H1 (cell line): ENCODE data around the gene CDK5R1. TPM values are rescaled to one million over a fixed set of nuclear protein-coding genes. Genes with fewer than 3 reads are reported as not detected.

ENCODE experiments used
- CTCF ChIA-PET: fragments of 300-600 bp; sonication (Branson Sonifier 250); formaldehyde crosslinking; loops from one replicate; lab custom pipeline; 2021; ENCODE audit not compliant: partially characterized antibody; lab: Charles Lee
- POLR2A ChIA-PET: fragments of 300-600 bp; sonication (Branson Sonifier 250); formaldehyde crosslinking; loops from one replicate; lab custom pipeline; 2021; ENCODE audit warnings: inconsistent platforms; ENCODE audit not compliant: partially characterized antibody; lab: Charles Lee
- DNase-seq, 2 experiments: peaks; one replicate each; pipeline versions ENCODE4 v3.0.0 to v3.0.0-alpha.2; 2010 to 2022; ENCODE audit warnings: low spot score in 2 of 2, low read depth in 1 of 2, mixed read lengths in 1 of 2
- FAIRE-seq: peaks from 2 replicates; lab custom pipeline; 2011; peaks lifted over from hg19 to GRCh38; lab: Jason Lieb, UNC
- H2AFZ ChIP-seq: 2 replicates; pipeline ENCODE4 v1.8.1; 2012; ENCODE audit warnings: low read length, inconsistent platforms
- H2AK5ac ChIP-seq: 2 replicates; pipeline ENCODE4 v1.6.1; 2013; ENCODE audit warnings: low read depth, low read length
- H2BK120ac ChIP-seq: replicated peaks from 2 replicates; pipeline ENCODE3; 2013; ENCODE audit warnings: low read depth, low read length, inconsistent platforms
- H2BK12ac ChIP-seq: 2 replicates; pipeline ENCODE4 v1.6.1; 2013; ENCODE audit warnings: low read depth, low read length
- H2BK15ac ChIP-seq: 2 replicates; pipeline ENCODE4 v1.6.1; 2013; ENCODE audit warnings: low read length
- H2BK20ac ChIP-seq: 2 replicates; pipeline ENCODE4 v1.6.1; 2013; ENCODE audit warnings: low read length
- H2BK5ac ChIP-seq: 2 replicates; pipeline ENCODE4 v1.6.1; 2013; ENCODE audit warnings: low read depth, low read length
- H3K14ac ChIP-seq: 2 replicates; pipeline ENCODE4 v1.6.1; 2013; ENCODE audit warnings: inconsistent platforms; ENCODE audit not compliant: insufficient read length
- H3K18ac ChIP-seq: 2 replicates; pipeline ENCODE4 v1.6.1; 2013; ENCODE audit warnings: low read length; ENCODE audit errors: extremely low read depth
- H3K23ac ChIP-seq: 2 replicates; pipeline ENCODE4 v1.6.1; 2013; ENCODE audit warnings: inconsistent platforms; ENCODE audit not compliant: insufficient read length
- H3K23me2 ChIP-seq: 2 replicates; pipeline ENCODE4 v1.6.1; 2013; ENCODE audit warnings: low read depth, low read length
- H3K27ac ChIP-seq: 2 replicates; pipeline ENCODE4 v1.6.1; 2011; ENCODE audit warnings: low read depth, low read length, inconsistent platforms
- H3K27me3 ChIP-seq, 4 experiments: replicated peaks in 1 of 4; 1 replicate in 1 of 4; 2 replicates in 3 of 4; pipeline versions ENCODE4 v1.6.1 to v1.8.1; 2011 to 2013; ENCODE audit warnings: low read length in 3 of 4, mild to moderate bottlenecking in 3 of 4, inconsistent platforms in 2 of 4, mixed read lengths in 2 of 4, moderate library complexity in 1 of 4; ENCODE audit not compliant: control insufficient read depth in 3 of 4, insufficient read depth in 3 of 4; ENCODE audit errors: extremely low read depth in 1 of 4
- H3K36me3 ChIP-seq, 4 experiments: 2 replicates each; pipeline versions ENCODE4 v1.6.1 to v1.8.1; 2011 to 2013; ENCODE audit warnings: mild to moderate bottlenecking in 4 of 4, low read length in 3 of 4, moderate library complexity in 2 of 4, control low read depth in 1 of 4, inconsistent platforms in 1 of 4; ENCODE audit not compliant: insufficient read depth in 4 of 4, control insufficient read depth in 2 of 4
- H3K4ac ChIP-seq: replicated peaks from 2 replicates; pipeline ENCODE3; 2013; ENCODE audit warnings: low read length, low read depth, mixed read lengths, inconsistent platforms; ENCODE audit not compliant: insufficient read length
- H3K4me1 ChIP-seq, 4 experiments: replicated peaks in 1 of 4; 1 replicate in 1 of 4; 2 replicates in 3 of 4; pipeline versions ENCODE4 v1.6.1 to v1.8.1; 2011 to 2013; ENCODE audit warnings: low read length in 3 of 4, inconsistent platforms in 2 of 4, mixed read lengths in 1 of 4; ENCODE audit not compliant: insufficient read depth in 4 of 4, control insufficient read depth in 3 of 4
- H3K4me2 ChIP-seq, 2 experiments: 2 replicates each; pipeline versions ENCODE4 v1.6.1 to v1.8.1; 2011 to 2013; ENCODE audit warnings: low read depth in 2 of 2, low read length in 2 of 2, control low read depth in 1 of 2, inconsistent platforms in 1 of 2, mild to moderate bottlenecking in 1 of 2; ENCODE audit not compliant: insufficient read depth in 1 of 2
- H3K4me3 ChIP-seq, 4 experiments: fragments of 200-600, 300-600 bp in 1 of 4; sonication (generic), shearing (Covaris generic), sonication (Bioruptor Twin) in 1 of 4; 2 replicates each; pipeline versions ENCODE4 v1.5.1 to v1.8.1; 2011 to 2016; ENCODE audit warnings: low read length in 4 of 4, low read depth in 3 of 4, control low read depth in 2 of 4, inconsistent platforms in 2 of 4, mild to moderate bottlenecking in 2 of 4, mixed read lengths in 1 of 4, moderate library complexity in 1 of 4; ENCODE audit not compliant: insufficient read depth in 2 of 4; ENCODE audit errors: extremely low read depth in 1 of 4
- H3K56ac ChIP-seq: replicated peaks from 2 replicates; pipeline ENCODE3; 2013; ENCODE audit warnings: low read depth, mild to moderate bottlenecking, mixed read lengths, low read length, inconsistent platforms; ENCODE audit not compliant: insufficient read length
- H3K79me1 ChIP-seq: 2 replicates; pipeline ENCODE4 v1.6.1; 2013; ENCODE audit warnings: low read depth, low read length, control low read depth
- H3K79me2 ChIP-seq, 2 experiments: 2 replicates each; pipeline versions ENCODE4 v1.6.1 to v1.8.1; 2012 to 2013; ENCODE audit warnings: low read length in 2 of 2, mild to moderate bottlenecking in 2 of 2, inconsistent platforms in 1 of 2; ENCODE audit not compliant: insufficient read depth in 2 of 2, control insufficient read depth in 1 of 2
- H3K9ac ChIP-seq, 4 experiments: replicated peaks in 1 of 4; 1 replicate in 1 of 4; 2 replicates in 3 of 4; pipeline versions ENCODE4 v1.6.1 to v1.8.1; 2011 to 2013; ENCODE audit warnings: low read depth in 3 of 4, low read length in 3 of 4, control low read depth in 2 of 4, mild to moderate bottlenecking in 2 of 4, moderate library complexity in 2 of 4, inconsistent platforms in 1 of 4; ENCODE audit errors: extremely low read depth in 1 of 4
- H3K9me3 ChIP-seq, 2 experiments: 2 replicates each; pipeline versions ENCODE4 v1.6.1 to v1.8.1; 2012 to 2013; ENCODE audit warnings: mild to moderate bottlenecking in 2 of 2, moderate library complexity in 2 of 2, control low read depth in 1 of 2, inconsistent platforms in 1 of 2, low read depth in 1 of 2, low read length in 1 of 2, mixed read lengths in 1 of 2; ENCODE audit not compliant: insufficient read depth in 2 of 2
- H4K20me1 ChIP-seq, 2 experiments: replicated peaks in 1 of 2; 2 replicates each; pipeline versions ENCODE3 to v1.8.1; 2011 to 2013; ENCODE audit warnings: inconsistent platforms in 2 of 2, low read length in 2 of 2, mild to moderate bottlenecking in 1 of 2; ENCODE audit not compliant: insufficient read depth in 2 of 2, control insufficient read depth in 1 of 2
- H4K5ac ChIP-seq: 2 replicates; pipeline ENCODE4 v1.6.1; 2013; ENCODE audit warnings: low read length, low read depth, mixed read lengths, inconsistent platforms; ENCODE audit not compliant: insufficient read length
- H4K8ac ChIP-seq: 2 replicates; pipeline ENCODE4 v1.8.0; 2013; ENCODE audit warnings: mild to moderate bottlenecking, moderate library complexity, low read length, inconsistent platforms; ENCODE audit not compliant: insufficient read depth; ENCODE audit errors: extremely low read depth
- H4K91ac ChIP-seq: replicated peaks from 2 replicates; pipeline ENCODE3; 2013; ENCODE audit warnings: low read length, mixed read lengths, inconsistent platforms; ENCODE audit not compliant: insufficient read length
- ASH2L ChIP-seq: fragments of 200-600, 300-600 bp; sonication (generic); IDR thresholded peaks from one replicate; pipeline ENCODE4 v1.7.1; 2017; ENCODE audit warnings: low read length
- CEBPB ChIP-seq: IDR thresholded peaks from 2 replicates; pipeline ENCODE4 v1.6.1; 2012; ENCODE audit warnings: low read depth, low read length
- CREB1 ChIP-seq: IDR thresholded peaks from 2 replicates; pipeline ENCODE4 v1.6.1; 2012; ENCODE audit warnings: inconsistent platforms
- GABPA ChIP-seq: IDR thresholded peaks from 2 replicates; pipeline ENCODE4 v1.6.1; 2011; ENCODE audit warnings: mild to moderate bottlenecking, low read length, moderate library complexity, borderline replicate concordance; ENCODE audit not compliant: insufficient read depth
- GTF2F1 ChIP-seq: IDR thresholded peaks from 2 replicates; pipeline ENCODE4 v1.6.1; 2012; ENCODE audit warnings: low read depth, low read length, improper control_type of control experiment, borderline replicate concordance
- HDAC2 ChIP-seq, 2 experiments: fragments of 300-600 bp in 1 of 2; sonication (generic) in 1 of 2; IDR thresholded peaks; 2 replicates each; pipeline ENCODE4 v1.6.1; 2011 to 2012; ENCODE audit warnings: low read depth in 2 of 2, low read length in 2 of 2, mild to moderate bottlenecking in 2 of 2, moderate library complexity in 2 of 2, borderline replicate concordance in 1 of 2, inconsistent platforms in 1 of 2
- KDM4A ChIP-seq: IDR thresholded peaks from one replicate; pipeline ENCODE4 v1.7.1; 2012; ENCODE audit warnings: low read depth, mild to moderate bottlenecking, moderate library complexity, low read length, inconsistent platforms; ENCODE audit not compliant: severe bottlenecking
- POU5F1 ChIP-seq: IDR thresholded peaks from 2 replicates; pipeline ENCODE4 v1.6.1; 2011; ENCODE audit warnings: low read depth, mild to moderate bottlenecking, low read length, moderate library complexity
- SP4 ChIP-seq: IDR thresholded peaks from 2 replicates; pipeline ENCODE4 v1.6.1; 2012; ENCODE audit warnings: low read length, inconsistent platforms
- SUZ12 ChIP-seq: fragments of 200-600 bp; sonication (generic); IDR thresholded peaks from 2 replicates; pipeline ENCODE4 v1.6.1; 2012; ENCODE audit warnings: mild to moderate bottlenecking, inconsistent platforms, low read length, moderate library complexity, mixed read lengths
- TCF12 ChIP-seq: IDR thresholded peaks from 2 replicates; pipeline ENCODE4 v1.6.1; 2011; ENCODE audit warnings: low read depth, mild to moderate bottlenecking, low read length
- WGBS, 2 experiments: shearing (Covaris generic) in 1 of 2; methylation state at CpG; one replicate each; pipeline versions ENCODE4 v1.1.6 to v1.1.7; 2013 to 2015; ENCODE audit warnings: low lambda C conversion rate in 2 of 2, mixed read lengths in 2 of 2, inconsistent platforms in 1 of 2, low coverage in 1 of 2, missing lambda C conversion rate in 1 of 2; ENCODE audit not compliant: insufficient replicate concordance in 2 of 2, insufficient coverage in 1 of 2, insufficient read length in 1 of 2; ENCODE audit errors: extremely low coverage in 1 of 2, missing lambda C conversion rate in 1 of 2; 5-methylcytosine and 5-hydroxymethylcytosine counted together
- polyA plus RNA-seq, 7 experiments: library from polyadenylated mRNA; depleted of rRNA in 3 of 7; stranded (reverse) in 5 of 7; unstranded in 2 of 7; fragments of >200 nt in 5 of 7; fragments of 200-250 nt in 2 of 7; gene quantifications; 1 replicate in 5 of 7; 2 replicates in 1 of 7; 4 replicates in 1 of 7; pipeline versions ENCODE4 v1.2.1 to v1.2.3, GENCODE V29; 2011 to 2013; ENCODE audit warnings: missing spikeins in 2 of 7, mixed read lengths in 2 of 7
- total RNA-seq: library from RNA; stranded (reverse); fragmentation: NEBNext Ultra II Directional; extraction: Animal tissue kit (Norgen Biotek cat#: 25700); gene quantifications from 2 replicates; pipeline ENCODE4 v1.2.1, GENCODE V29; 2021

CDK5R1 gene
- total and polyA plus RNA-seq, 2 of the 8 experiments (the other 6 are each of a cell fraction or from before 2014, with no cell fraction given): 2.7 to 9.9 TPM

GRCh38 chr17:32463304-32463703 lies 23.5 kb upstream of the CDK5R1 start:
- H3K27ac ChIP-seq: no peak overlapping the region
- H2BK15ac ChIP-seq: no peak overlapping the region
- H3K14ac ChIP-seq: no peak overlapping the region
- no peak overlapping the region for H2AFZ ChIP-seq
- TF ChIP-seq KDM4A: no peak
- no peak for TF ChIP-seq HDAC2 (IDR thresholded peaks at IDR 0.05; ENCODE audit: borderline replicate concordance in 1 of 2, low read depth in 2 of 2, low read length in 2 of 2)
- TF ChIP-seq GABPA: no peak
- TF ChIP-seq TCF12: no peak
- TF ChIP-seq CREB1: no peak
- no peak for TF ChIP-seq CEBPB
- no peak for TF ChIP-seq SUZ12
- TF ChIP-seq GTF2F1: no peak
- TF ChIP-seq ASH2L: no peak
- no peak for TF ChIP-seq SP4
- TF ChIP-seq POU5F1: no peak
- TF ChIP-seq, all 59 proteins: peak for 0
- H3K27me3 ChIP-seq: no peaks in the 10 kb centered on the region
- H3K79me1 ChIP-seq: 0 out of 2 replicates have a peak, but pooled peaks cover 3% of the 10 kb centered on the region
- FAIRE-seq: no peak
- 96% methylated on average over 3 of the region's 3 CpGs; no CpG with 5 or more reads in 1 of the 2 experiments for whole genome bisulfite sequencing, 2 experiments
- no peak overlapping the region for H4K91ac ChIP-seq
- no peak overlapping the region for H3K18ac ChIP-seq
- POLR2A ChIA-PET: interaction anchor here (0.8 to 1.1 kb wide), 2 partner anchors 15 to 101 kb away, joined by 3 read pairs; no protein-coding TSS in a partner anchor
- H4K20me1 ChIP-seq: peaks cover 0 to 11% of the 10 kb centered on the region in 2 experiments
- no peak overlapping the region for H2BK5ac ChIP-seq
- no peak overlapping the region for H4K5ac ChIP-seq
- no peak overlapping the region for H2BK120ac ChIP-seq
- DNase-seq: no peak
- H3K4ac ChIP-seq: no peak overlapping the region
- no peaks in the 10 kb centered on the region for H3K4me1 ChIP-seq
- no peak overlapping the region for H3K9ac ChIP-seq
- H3K56ac ChIP-seq: no peak overlapping the region
- no peak overlapping the region for H2AK5ac ChIP-seq
- H2BK12ac ChIP-seq: no peak overlapping the region
- no peak overlapping the region for H2BK20ac ChIP-seq
- H3K36me3 ChIP-seq: peaks cover 17 to 58% (median 42%) of the 10 kb centered on the region in 4 experiments
- CTCF ChIA-PET: interaction anchor here (0.6 to 4.7 kb wide), 25 partner anchors 8 to 306 kb away, joined by 3 to 71 read pairs (median 4); partner anchors contain the start of genes CDK5R1 and PSMD11
- peaks cover 0 to 33% of the 10 kb centered on the region in 2 experiments; a peak in 2 of 4 replicates for H3K79me2 ChIP-seq
- H3K4me2 ChIP-seq: no peak overlapping the region
- no peak overlapping the region for H4K8ac ChIP-seq
- no peak overlapping the region for H3K4me3 ChIP-seq
- no peaks in the 10 kb centered on the region for H3K23me2 ChIP-seq
- no peak overlapping the region for H3K23ac ChIP-seq
- H3K9me3 ChIP-seq: no peaks in the 10 kb centered on the region
